ENCODE data around the gene STARD8. TPM values are rescaled to one million over a fixed set of nuclear protein-coding genes. Genes with fewer than 3 reads are reported as not detected.

STARD8 gene
- total RNA-seq, 1 experiment from 2014 or later = 0.11 TPM

- intact Hi-C loops (cut with micrococcal nuclease; ENCODE audit: unreplicated experiment) = no loop called here
Observed at GRCh38 chrX:68683580-68683979, 36.1 kb downstream of the STARD8 start.

GRCh38 chrX:68684291-68684918 is 36.9 kb downstream of the STARD8 start:
- no peak for TF ChIP-seq EZH2 (IDR thresholded peaks at IDR 0.05; ENCODE audit: borderline replicate concordance, low read depth, low read length, poor library complexity, severe bottlenecking)
- no peak for TF ChIP-seq CTCF (conservative IDR thresholded peaks at IDR 0.05; ENCODE audit: low read depth, low read length)
- no TSS peak for BruUV-seq (replicated peaks)
- H3K27me3 ChIP-seq (replicated peaks; ENCODE audit: insufficient read depth, low read depth, low read length, poor library complexity) = no peaks in the 10 kb centered on the region
- no peak for DNase-seq (ENCODE audit: low spot score)
- H3K27ac ChIP-seq (ENCODE audit: low read depth, low read length, poor library complexity, severe bottlenecking) = no peak overlapping the region
- intact Hi-C loops (cut with micrococcal nuclease; ENCODE audit: unreplicated experiment) = no loop called here
- POLR2A ChIA-PET (ENCODE audit: low non-redundant PET) = no interaction called here
- CTCF ChIA-PET = interaction anchor here (0.6 kb wide), 1 partner anchor 495 kb away, joined by 6 read pairs; no protein-coding TSS in a partner anchor
- no peaks in the 10 kb centered on the region for H3K36me3 ChIP-seq (ENCODE audit: insufficient read depth, low read length, poor library complexity, severe bottlenecking)
- no peaks in the 10 kb centered on the region for H3K4me1 ChIP-seq (ENCODE audit: insufficient read depth, low read length, poor library complexity, severe bottlenecking)
- H3K9me3 ChIP-seq (ENCODE audit: low read depth, low read length, poor library complexity, severe bottlenecking) = no peaks in the 10 kb centered on the region
- no peak overlapping the region for H3K4me3 ChIP-seq (ENCODE audit: low read depth, low read length, poor library complexity, severe bottlenecking)

More at GRCh38 chrX:68683580-68683979, 36.1 kb downstream of the STARD8 start:
- H3K4me1 ChIP-seq (ENCODE audit: insufficient read depth, low read length, poor library complexity, severe bottlenecking) = no peaks in the 10 kb centered on the region
- H3K9me3 ChIP-seq (ENCODE audit: low read depth, low read length, poor library complexity, severe bottlenecking) = no peaks in the 10 kb centered on the region
- ChIA-PET POLR2A (ENCODE audit: low non-redundant PET) (no interaction called here), CTCF (interaction anchor here (0.6 kb wide), 1 partner anchor 496 kb away, joined by 6 read pairs; no protein-coding TSS in a partner anchor)
- no TSS peak for BruUV-seq (replicated peaks)
- H3K27me3 ChIP-seq (replicated peaks; ENCODE audit: insufficient read depth, low read depth, low read length, poor library complexity) = no peaks in the 10 kb centered on the region
- H3K4me3 ChIP-seq (ENCODE audit: low read depth, low read length, poor library complexity, severe bottlenecking) = no peak overlapping the region
- DNase-seq (ENCODE audit: low spot score) = no peak
- H3K27ac ChIP-seq (ENCODE audit: low read depth, low read length, poor library complexity, severe bottlenecking) = no peak overlapping the region
- TF ChIP-seq CTCF (conservative IDR thresholded peaks at IDR 0.05; ENCODE audit: low read depth, low read length) (no peak), EZH2 (IDR thresholded peaks at IDR 0.05; ENCODE audit: borderline replicate concordance, low read depth, low read length, poor library complexity, severe bottlenecking) (no peak)
- H3K36me3 ChIP-seq (ENCODE audit: insufficient read depth, low read length, poor library complexity, severe bottlenecking) = no peaks in the 10 kb centered on the region

GRCh38 chrX:68684919-68685304 is 37.4 kb downstream of the STARD8 start:
- intact Hi-C loops (cut with micrococcal nuclease; ENCODE audit: unreplicated experiment) = no loop called here
- ChIA-PET CTCF (no interaction called here), POLR2A (ENCODE audit: low non-redundant PET) (no interaction called here)
- Histone ChIP-seq H3K27me3 (replicated peaks; ENCODE audit: insufficient read depth, low read depth, low read length, poor library complexity) (no peaks in the 10 kb centered on the region), H3K4me3 (ENCODE audit: low read depth, low read length, poor library complexity, severe bottlenecking) (no peak overlapping the region), H3K9me3 (ENCODE audit: low read depth, low read length, poor library complexity, severe bottlenecking) (no peaks in the 10 kb centered on the region), H3K4me1 (ENCODE audit: insufficient read depth, low read length, poor library complexity, severe bottlenecking) (no peaks in the 10 kb centered on the region), H3K36me3 (ENCODE audit: insufficient read depth, low read length, poor library complexity, severe bottlenecking) (no peaks in the 10 kb centered on the region), H3K27ac (ENCODE audit: low read depth, low read length, poor library complexity, severe bottlenecking) (no peak overlapping the region)
- TF ChIP-seq CTCF (conservative IDR thresholded peaks at IDR 0.05; ENCODE audit: low read depth, low read length) (no peak), EZH2 (IDR thresholded peaks at IDR 0.05; ENCODE audit: borderline replicate concordance, low read depth, low read length, poor library complexity, severe bottlenecking) (no peak)
- DNase-seq (ENCODE audit: low spot score) = no peak
- BruUV-seq (replicated peaks) = no TSS peak
